Right lobe of liver (tissue), 6 donors: ENCODE results near the gene CYTH1. TPM values are rescaled to one million over a fixed set of nuclear protein-coding genes. Genes with fewer than 3 reads are reported as not detected.

Experiments
- ATAC-seq, 4 donors: fragments of 200-7000 bp; cut with Tn5 transposase; one replicate each; pipeline ENCODE4 v1.9.1; 2020; ENCODE audit warnings: mild to moderate bottlenecking in 4 of 4, moderate library complexity in 4 of 4
- DNase-seq, 3 donors: peaks; one replicate each; pipeline ENCODE4 v3.0.0-alpha.2; 2020
- H3K27ac ChIP-seq, 3 donors: fragments of 200-600 bp; one replicate each; pipeline ENCODE4 v1.8.0; 2022
- H3K27me3 ChIP-seq, 2 donors: fragments of 200-600 bp; one replicate each; pipeline ENCODE4 v1.8.0; 2022
- H3K36me3 ChIP-seq, 4 donors: fragments of 200-600 bp; sonication (generic) in 1 of 4; one replicate each; pipeline versions ENCODE4 v1.5.1 to v1.8.0; 2017 to 2022; ENCODE audit warnings: control low read depth in 1 of 4
- H3K4me1 ChIP-seq, 4 donors: fragments of 200-600 bp; sonication (generic) in 1 of 4; one replicate each; pipeline versions ENCODE4 v1.5.1 to v1.8.0; 2017 to 2022; ENCODE audit warnings: control low read depth in 1 of 4
- H3K4me3 ChIP-seq, 3 donors: fragments of 200-600 bp; one replicate each; pipeline ENCODE4 v1.8.0; 2022
- H3K9me3 ChIP-seq, 4 donors: fragments of 200-600 bp; sonication (generic) in 1 of 4; one replicate each; pipeline versions ENCODE4 v1.5.1 to v1.8.0; 2017 to 2022; ENCODE audit warnings: control low read depth in 1 of 4
- POLR2A ChIP-seq: fragments of 450-650 bp; IDR thresholded peaks from one replicate; pipeline ENCODE4 v1.6.1; 2017; ENCODE audit warnings: antibody characterized with exemption, mild to moderate bottlenecking
- WGBS: methylation state at CpG from one replicate; pipeline ENCODE4 v1.1.6; 2018; ENCODE audit warnings: low coverage, low lambda C conversion rate; ENCODE audit not compliant: insufficient coverage; ENCODE audit errors: missing lambda C conversion rate; 5-methylcytosine and 5-hydroxymethylcytosine counted together
- intact Hi-C, 2 donors: fragments of 100-400 bp; cut with DNase I; formaldehyde crosslinking; loops; one replicate each; pipeline versions ENCODE4 v1.11.2 to v1.14.1; 2022
- total RNA-seq, 6 experiments: library from RNA; depleted of rRNA in 2 of 6; stranded (reverse); fragments of >200 nt in 2 of 6; fragmentation: NEBNext Ultra II Directional in 3 of 6; extraction: Animal tissue kit (Norgen Biotek cat#: 25700) in 3 of 6; gene quantifications; one replicate each; pipeline versions ENCODE4 v1.1.0 to v1.2.4, GENCODE V29; 2016 to 2023
- TF ChIP-seq, protein P1 (sequence below), 4 donors: fragments of 200-600 bp in 3 of 4; fragments of 450-650 bp in 1 of 4; IDR thresholded peaks; one replicate each; pipeline versions ENCODE4 v1.5.1 to v1.8.0; 2016 to 2022; ENCODE audit warnings: antibody characterized with exemption in 4 of 4, mild to moderate bottlenecking in 2 of 4
- donor health status: DM: no; HTN: yes; CAD: no.
- donor health status: DM: no; HTN: no; CAD: no.
- donor health status: DM: no; HTN: no; CAD: no.
- donor health status: DM: no; HTN: yes; CAD: no.
- donor health status: DM: no; HTN: yes; CAD: no.

Gene CYTH1
- total RNA-seq, 6 experiments from 2014 or later = 14.8 to 46.2 (median 28.8) TPM

DNA sequence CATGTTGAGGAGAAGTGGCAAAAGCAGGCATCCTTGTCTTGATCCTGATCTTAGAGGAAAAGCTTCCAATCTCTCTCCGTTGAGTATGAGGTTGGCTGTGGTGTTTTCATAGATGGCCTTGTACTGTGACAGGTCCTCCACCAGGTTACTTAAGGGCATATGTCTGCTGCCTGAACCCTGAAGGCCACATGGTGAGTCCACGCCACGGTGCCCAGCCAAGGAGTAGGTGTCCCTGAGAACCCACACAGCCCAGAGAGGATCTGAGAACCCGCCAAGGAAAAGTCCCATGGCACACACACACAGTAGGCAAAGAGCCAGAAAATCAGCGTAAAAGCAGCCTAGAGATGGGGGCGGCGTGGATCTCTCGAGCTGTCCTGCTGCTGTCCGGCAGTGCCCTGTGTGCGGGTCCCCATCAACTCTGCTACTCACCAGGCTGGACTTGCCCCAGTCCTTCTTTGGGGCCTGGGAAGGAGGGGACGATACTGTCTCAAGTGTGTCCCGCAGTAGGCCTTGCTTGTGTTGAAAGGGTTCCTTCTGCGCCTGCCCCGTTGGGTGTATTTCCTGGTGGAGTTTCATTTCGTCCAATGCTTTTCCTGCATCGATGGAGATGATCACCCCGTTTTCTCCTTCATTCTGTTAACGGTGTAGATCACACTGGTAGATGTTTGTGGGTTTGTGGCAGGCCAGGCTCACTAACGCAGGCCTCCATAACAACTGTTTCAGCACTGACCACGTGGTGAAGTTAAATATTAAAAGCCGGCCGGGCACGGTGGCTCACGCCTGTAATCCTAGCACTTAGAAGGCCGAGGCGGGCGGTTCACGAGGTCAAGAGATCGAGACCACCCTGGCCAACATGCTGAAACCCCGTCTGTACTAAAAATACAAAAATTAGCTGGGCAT is 114.1 kb downstream of the CYTH1 start:
- WGBS = 87% methylated on average over 20 of the region's 30 CpGs
- TF ChIP-seq, protein P1, sequence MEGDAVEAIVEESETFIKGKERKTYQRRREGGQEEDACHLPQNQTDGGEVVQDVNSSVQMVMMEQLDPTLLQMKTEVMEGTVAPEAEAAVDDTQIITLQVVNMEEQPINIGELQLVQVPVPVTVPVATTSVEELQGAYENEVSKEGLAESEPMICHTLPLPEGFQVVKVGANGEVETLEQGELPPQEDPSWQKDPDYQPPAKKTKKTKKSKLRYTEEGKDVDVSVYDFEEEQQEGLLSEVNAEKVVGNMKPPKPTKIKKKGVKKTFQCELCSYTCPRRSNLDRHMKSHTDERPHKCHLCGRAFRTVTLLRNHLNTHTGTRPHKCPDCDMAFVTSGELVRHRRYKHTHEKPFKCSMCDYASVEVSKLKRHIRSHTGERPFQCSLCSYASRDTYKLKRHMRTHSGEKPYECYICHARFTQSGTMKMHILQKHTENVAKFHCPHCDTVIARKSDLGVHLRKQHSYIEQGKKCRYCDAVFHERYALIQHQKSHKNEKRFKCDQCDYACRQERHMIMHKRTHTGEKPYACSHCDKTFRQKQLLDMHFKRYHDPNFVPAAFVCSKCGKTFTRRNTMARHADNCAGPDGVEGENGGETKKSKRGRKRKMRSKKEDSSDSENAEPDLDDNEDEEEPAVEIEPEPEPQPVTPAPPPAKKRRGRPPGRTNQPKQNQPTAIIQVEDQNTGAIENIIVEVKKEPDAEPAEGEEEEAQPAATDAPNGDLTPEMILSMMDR (IDR thresholded peaks at IDR 0.05) = no peak
- TF ChIP-seq POLR2A = no peak
- DNase-seq (no peak), ATAC-seq (no peak)
- intact Hi-C loops = no loop called here
- Histone ChIP-seq H3K36me3 (no peaks in the 10 kb centered on the region), H3K4me3 (no peak overlapping the region), H3K9me3 (no peaks in the 10 kb centered on the region), H3K4me1 (no peaks in the 10 kb centered on the region), H3K27ac (no peak overlapping the region), H3K27me3 (no peaks in the 10 kb centered on the region)

DNA sequence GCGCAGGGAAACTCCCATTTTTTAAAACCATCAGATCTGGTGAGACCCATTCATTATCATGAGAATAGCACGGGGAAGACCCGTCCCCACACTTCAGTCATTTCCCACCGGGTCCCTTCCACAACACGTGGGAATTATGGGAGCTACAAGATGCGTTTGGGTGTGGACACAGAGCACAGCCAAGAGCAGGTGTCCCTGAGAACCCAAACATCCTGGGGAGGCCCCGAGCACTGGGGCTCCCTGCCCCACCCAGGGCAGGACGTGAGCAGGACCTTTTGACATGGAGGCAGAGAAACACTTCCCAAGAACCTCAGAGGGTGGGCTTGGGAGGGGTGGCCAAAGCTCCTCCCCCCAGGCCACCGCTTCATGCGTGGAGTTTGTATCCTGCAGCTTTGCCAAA is 115.0 kb downstream of the CYTH1 start:
- Histone ChIP-seq H3K4me1 (no peaks in the 10 kb centered on the region), H3K36me3 (no peaks in the 10 kb centered on the region), H3K27ac (peak overlapping the region in 1 of 3 donors; percentile 70), H3K4me3 (no peak overlapping the region), H3K27me3 (no peaks in the 10 kb centered on the region), H3K9me3 (no peaks in the 10 kb centered on the region)
- WGBS = 88% methylated on average over 6 of the region's 10 CpGs
- intact Hi-C loops = no loop called here
- no peak for ATAC-seq
- TF ChIP-seq POLR2A = no peak
- no peak for DNase-seq

DNA sequence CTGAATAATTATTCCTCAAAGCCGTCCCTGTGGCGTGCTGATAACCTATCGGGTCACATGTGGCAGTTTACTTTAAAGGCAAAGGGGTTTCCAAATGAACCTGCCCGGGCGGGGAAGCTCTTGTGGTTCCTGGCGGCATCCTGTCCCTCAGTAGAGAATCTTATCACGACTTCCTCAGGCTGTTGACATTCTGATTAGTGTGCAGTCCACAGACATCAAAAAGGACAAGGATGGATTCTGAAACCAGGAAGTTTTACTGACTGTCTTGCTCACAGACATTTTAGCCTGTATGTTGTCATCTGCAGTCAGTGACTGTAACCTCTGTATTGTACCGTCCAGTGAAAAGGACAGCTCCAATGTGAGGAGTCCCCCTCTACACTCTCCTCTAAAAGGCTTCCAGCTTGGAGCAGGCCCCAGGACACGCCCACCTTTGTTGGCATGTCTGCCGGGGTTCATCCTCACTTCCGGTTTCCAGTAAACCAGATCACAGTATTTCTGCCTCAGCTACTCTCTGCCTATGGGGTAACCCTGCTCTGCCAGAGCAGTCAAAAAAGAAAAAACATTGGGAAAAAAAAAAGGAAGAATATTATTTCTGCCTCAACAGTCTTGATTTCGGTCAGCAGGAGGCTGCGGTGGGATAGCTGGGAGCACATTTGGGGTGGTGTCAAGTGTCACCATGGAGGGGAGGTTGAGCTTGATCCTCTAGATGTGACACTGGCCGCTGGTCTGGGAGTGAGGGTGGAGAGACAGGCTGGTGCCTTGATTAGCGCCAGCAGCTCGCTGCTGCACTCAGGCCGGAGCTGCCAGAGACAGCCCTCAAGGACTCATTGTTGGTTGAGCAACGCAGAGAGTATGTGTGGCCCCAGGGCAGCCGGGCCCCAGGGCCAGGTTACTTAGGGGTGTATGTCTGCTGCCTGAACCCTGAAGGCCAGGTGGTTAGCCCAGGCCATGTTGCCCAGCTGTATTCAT is 115.8 kb downstream of the CYTH1 start:
- no peaks in the 10 kb centered on the region for H3K36me3 ChIP-seq
- intact Hi-C loops = no loop called here
- no peaks in the 10 kb centered on the region for H3K9me3 ChIP-seq
- 32% methylated on average over 13 of the region's 19 CpGs for WGBS
- H3K27me3 ChIP-seq = no peaks in the 10 kb centered on the region
- TF ChIP-seq POLR2A = no peak
- TF ChIP-seq, protein P1 (IDR thresholded peaks at IDR 0.05) = no peak
- H3K4me1 ChIP-seq = no peaks in the 10 kb centered on the region
- peak; percentile 48 to 71 (median 64) for ATAC-seq
- no peak overlapping the region for H3K4me3 ChIP-seq
- H3K27ac ChIP-seq = peak overlapping the region in 2 of 3 donors; percentile 1 to 70
- peak in 1 of 3 donors; percentile 47 for DNase-seq

DNA sequence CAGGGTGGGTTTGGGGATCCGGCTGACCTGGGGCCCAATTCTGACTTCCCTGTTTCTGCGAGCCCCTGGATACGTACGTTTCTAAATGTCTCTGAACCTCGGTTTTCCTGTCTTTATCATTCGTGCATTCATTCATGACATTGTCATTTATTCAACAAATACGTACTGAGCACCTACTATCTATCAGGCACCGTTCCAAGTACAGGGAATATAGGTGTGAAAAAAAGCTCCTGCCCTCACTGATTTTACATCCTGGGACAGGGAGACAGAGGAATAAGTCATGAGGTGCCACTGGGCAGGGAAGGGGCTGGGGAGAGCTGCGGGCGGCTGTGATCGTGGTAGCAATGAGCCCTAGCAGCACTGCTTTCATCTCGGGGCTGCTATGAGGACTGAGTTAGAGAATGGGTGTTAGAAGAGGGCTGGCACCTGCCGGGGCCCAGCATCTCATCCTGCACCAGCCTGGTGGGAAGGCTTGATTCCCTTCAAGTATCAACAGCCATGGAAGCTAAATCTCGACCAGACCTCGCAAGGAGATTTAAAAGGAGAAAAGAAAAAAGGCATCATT is 116.6 kb downstream of the CYTH1 start:
- Histone ChIP-seq H3K4me3 (no peak overlapping the region), H3K27me3 (no peaks in the 10 kb centered on the region), H3K27ac (peak overlapping the region in 1 of 3 donors; percentile 70), H3K4me1 (no peaks in the 10 kb centered on the region), H3K9me3 (no peaks in the 10 kb centered on the region), H3K36me3 (no peaks in the 10 kb centered on the region)
- WGBS = 41% methylated on average over 15 of the region's 15 CpGs
- intact Hi-C loops = no loop called here
- ATAC-seq (peak in 3 of 4 donors; percentile 3 to 12 (median 9)), DNase-seq (no peak)
- TF ChIP-seq, protein P1 (IDR thresholded peaks at IDR 0.05) = no peak
- no peak for TF ChIP-seq POLR2A
